ENCODE data around the gene CDRT4.

The CDRT4 gene

GRCh38 chr17:15482476-15482875 lies 15.1 kb upstream of the CDRT4 start:
- Histone ChIP-seq H3K27ac (no peak overlapping the region), H3K4me3 (no peak overlapping the region)
- TF ChIP-seq CTCF (IDR thresholded peaks at IDR 0.05), result no peak
- DNase-seq (ENCODE audit: low spot score), result no peak

GRCh38 chr17:15481481-15481880 lies 14.1 kb upstream of the CDRT4 start:
- DNase-seq (ENCODE audit: low spot score), result no peak
- TF ChIP-seq CTCF (IDR thresholded peaks at IDR 0.05), result no peak

GRCh38 chr17:15480204-15480603 lies 12.8 kb upstream of the CDRT4 start:
- no peak for TF ChIP-seq CTCF (IDR thresholded peaks at IDR 0.05)
- no peak overlapping the region for H3K27ac ChIP-seq
- no peak overlapping the region for H3K4me3 ChIP-seq
- no peak for DNase-seq (ENCODE audit: low spot score)

More at GRCh38 chr17:15481481-15481880, 14.1 kb upstream of the CDRT4 start:
- Histone ChIP-seq H3K27ac (no peak overlapping the region), H3K4me3 (no peak overlapping the region)

- Histone ChIP-seq H3K4me3 (no peak overlapping the region), H3K27ac (no peak overlapping the region)
- DNase-seq (ENCODE audit: low spot score), result no peak
- TF ChIP-seq CTCF (IDR thresholded peaks at IDR 0.05), result no peak
Observed at GRCh38 chr17:15479703-15480102, 12.3 kb upstream of the CDRT4 start.

- no peak for TF ChIP-seq CTCF (IDR thresholded peaks at IDR 0.05)
- no peak overlapping the region for H3K4me3 ChIP-seq
- DNase-seq (ENCODE audit: low spot score), result no peak
- H3K27ac ChIP-seq, result no peak overlapping the region
Observed at GRCh38 chr17:15478845-15479244, 11.4 kb upstream of the CDRT4 start.

- peak overlapping the region in 1 of 2 donors; percentile 73 for H3K27ac ChIP-seq
- TF ChIP-seq CTCF (IDR thresholded peaks at IDR 0.05), result no peak
- no peak for DNase-seq (ENCODE audit: low spot score)
- H3K4me3 ChIP-seq, result no peak overlapping the region
Observed at GRCh38 chr17:15475631-15476354, 8.4 kb upstream of the CDRT4 start.

- TF ChIP-seq CTCF (IDR thresholded peaks at IDR 0.05), result no peak
- no peak for DNase-seq (ENCODE audit: low spot score)
- Histone ChIP-seq H3K4me3 (no peak overlapping the region), H3K27ac (no peak overlapping the region)
Observed at GRCh38 chr17:15472891-15473290, 5.5 kb upstream of the CDRT4 start.

All from coronary artery (tissue), 2 donors.